GM21576 (cell line): ENCODE data around the gene TCF21.

Experiments
- ATAC-seq: cut with Tn5 transposase; IDR thresholded peaks from one replicate; pipeline ENCODE4 v1.9.1; 2021; ENCODE audit warnings: mild to moderate bottlenecking, moderate library complexity; ENCODE audit not compliant: unreplicated experiment

Gene TCF21

GRCh38 chr6:133889557-133890403 lies 867 bp downstream of the TCF21 start:
- no peak for ATAC-seq

- ATAC-seq = no peak
These were observed 1.8 kb downstream of the TCF21 start for GRCh38 chr6:133890711-133891148.

- ATAC-seq = no peak
These were observed 2.4 kb downstream of the TCF21 start for GRCh38 chr6:133891149-133891926.

- ATAC-seq = no peak
These were observed 3.3 kb downstream of the TCF21 start for GRCh38 chr6:133891927-133892812.

GRCh38 chr6:133892813-133893691 lies 4.1 kb downstream of the TCF21 start:
- ATAC-seq = no peak

- ATAC-seq = no peak
These were observed 5.0 kb downstream of the TCF21 start for GRCh38 chr6:133893946-133894345.

- ATAC-seq = no peak
These were observed 5.5 kb downstream of the TCF21 start for GRCh38 chr6:133894369-133894768.

GRCh38 chr6:133894795-133895358 lies 6.0 kb downstream of the TCF21 start:
- no peak for ATAC-seq

GRCh38 chr6:133895573-133896343 lies 6.8 kb downstream of the TCF21 start:
- no peak for ATAC-seq

- ATAC-seq = no peak
These were observed 7.4 kb downstream of the TCF21 start for GRCh38 chr6:133896344-133896721.

GRCh38 chr6:133898263-133898662 lies 9.3 kb downstream of the TCF21 start:
- no peak for ATAC-seq

GRCh38 chr6:133899556-133899955 lies 10.6 kb downstream of the TCF21 start:
- no peak for ATAC-seq

GRCh38 chr6:133903855-133904254 lies 14.9 kb downstream of the TCF21 start:
- no peak for ATAC-seq

- ATAC-seq = no peak
These were observed 17.1 kb downstream of the TCF21 start for GRCh38 chr6:133906050-133906449.

GRCh38 chr6:133916650-133917151 lies 27.8 kb downstream of the TCF21 start:
- ATAC-seq = peak; percentile 75

- no peak for ATAC-seq
These were observed 28.9 kb downstream of the TCF21 start for GRCh38 chr6:133917781-133918180.

GRCh38 chr6:133918208-133918930 lies 29.5 kb downstream of the TCF21 start:
- ATAC-seq = no peak

GRCh38 chr6:133919362-133919761 lies 30.4 kb downstream of the TCF21 start:
- ATAC-seq = no peak
